NK-92 (cell line): ENCODE results near the gene VGLL2.

Experiments used
- DNase-seq: peaks from one replicate; lab custom pipeline; 2025; ENCODE audit not compliant: unreplicated experiment; lab: John Stamatoyannopoulos, UW

VGLL2 gene

DNA sequence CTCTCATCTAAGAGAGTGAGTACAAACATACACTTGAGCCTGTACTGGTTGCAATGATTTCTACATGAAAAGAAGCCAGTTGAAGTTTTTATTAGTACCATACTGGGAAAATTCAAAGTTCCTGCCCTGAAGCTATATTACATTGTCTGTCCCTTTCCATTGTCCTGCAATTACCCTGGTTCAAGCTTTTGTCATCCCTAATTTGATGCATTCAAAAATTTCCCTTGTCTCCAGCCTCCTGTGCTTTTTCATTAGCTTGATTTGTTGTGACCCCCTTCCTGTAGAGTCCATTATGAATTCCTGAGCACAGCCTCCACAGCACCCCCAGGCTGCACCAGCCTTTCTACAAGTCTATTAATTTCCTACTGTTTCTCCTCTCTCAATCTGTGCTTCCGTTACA lies 46.4 kb downstream of the VGLL2 start:
- no peak for DNase-seq

DNA sequence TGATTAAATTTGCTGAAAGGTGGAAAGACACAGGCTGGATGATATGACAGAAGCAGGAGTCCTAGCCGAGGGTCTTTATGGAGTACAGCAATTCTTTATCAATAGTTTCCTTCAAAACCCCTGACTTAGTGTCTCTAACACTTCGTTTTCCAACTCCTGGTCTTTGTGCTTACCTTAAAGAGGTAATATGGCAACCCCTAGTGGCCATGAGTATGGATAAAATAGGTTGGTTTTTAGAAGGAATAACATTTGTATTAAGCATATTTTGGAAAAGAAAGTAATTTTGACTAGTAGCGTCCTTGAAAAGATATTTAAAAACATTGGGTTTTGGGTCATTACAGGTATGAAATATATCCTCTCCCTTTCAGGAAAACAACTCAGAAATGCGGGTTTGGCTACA lies 51.9 kb downstream of the VGLL2 start:
- DNase-seq: no peak
